Loucy (cell line): Measurements from ENCODE around the gene AFF1.

Experiments
- H2AFZ ChIP-seq: fragments of 200-600 bp; sonication (generic); 2 replicates; pipeline ENCODE4 v1.6.0; 2016; ENCODE audit warnings: antibody characterized with exemption, mild to moderate bottlenecking, low read length, moderate library complexity
- H3F3A ChIP-seq: fragments of 200-600 bp; 2 replicates; pipeline ENCODE4 v1.6.0; 2016; ENCODE audit warnings: antibody characterized with exemption, low read depth, mild to moderate bottlenecking
- H3K27me3 ChIP-seq: fragments of 200-600 bp; sonication (generic); 2 replicates; pipeline ENCODE4 v1.6.1; 2014; ENCODE audit warnings: low read length, mild to moderate bottlenecking; ENCODE audit not compliant: insufficient read depth, poor library complexity, severe bottlenecking
- H3K36me3 ChIP-seq: fragments of 200-600 bp; sonication (generic); 2 replicates; pipeline ENCODE4 v1.6.1; 2016; ENCODE audit warnings: low read length; ENCODE audit not compliant: insufficient read depth
- H3K4me1 ChIP-seq: fragments of 200-600 bp; sonication (generic); 2 replicates; pipeline ENCODE4 v1.5.1; 2014; ENCODE audit warnings: low read length, mild to moderate bottlenecking; ENCODE audit not compliant: insufficient read depth, poor library complexity, severe bottlenecking
- H3K4me2 ChIP-seq: fragments of 200-600 bp; sonication (generic); 2 replicates; pipeline ENCODE4 v1.6.0; 2014; ENCODE audit warnings: antibody characterized with exemption, low read length, low read depth, mild to moderate bottlenecking; ENCODE audit not compliant: poor library complexity, severe bottlenecking
- H3K4me3 ChIP-seq: fragments of 200-600 bp; sonication (generic); 2 replicates; pipeline ENCODE4 v1.5.1; 2014; ENCODE audit warnings: low read length, mild to moderate bottlenecking, mixed read lengths; ENCODE audit not compliant: poor library complexity, severe bottlenecking
- H3K79me2 ChIP-seq: fragments of 200-600 bp; sonication (generic); 2 replicates; pipeline ENCODE4 v1.6.1; 2014; ENCODE audit warnings: low read length; ENCODE audit not compliant: insufficient read depth
- H3K9ac ChIP-seq: fragments of 200-600 bp; sonication (generic); 2 replicates; pipeline ENCODE4 v1.6.0; 2014; ENCODE audit warnings: mild to moderate bottlenecking, low read depth, low read length, moderate library complexity; ENCODE audit not compliant: poor library complexity, severe bottlenecking
- H3K9me2 ChIP-seq: fragments of 200-600 bp; sonication (generic); replicated peaks from 2 replicates; pipeline ENCODE4 v1.6.1; 2016; ENCODE audit warnings: low read depth, low read length, mixed read lengths
- H3K9me3 ChIP-seq: fragments of 200-600 bp; sonication (generic); 2 replicates; pipeline ENCODE4 v1.6.1; 2014; ENCODE audit warnings: mild to moderate bottlenecking, antibody characterized with exemption, low read length, low read depth; ENCODE audit not compliant: insufficient read depth
- H4K20me1 ChIP-seq: fragments of 200-600 bp; sonication (generic); 2 replicates; pipeline ENCODE4 v1.6.0; 2014; ENCODE audit warnings: antibody characterized with exemption, low read length, mild to moderate bottlenecking; ENCODE audit not compliant: insufficient read depth, poor library complexity, severe bottlenecking
- EZH2phosphoT487 ChIP-seq: fragments of 200-600 bp; IDR thresholded peaks from 2 replicates; pipeline ENCODE4 v1.6.1; 2018; ENCODE audit warnings: antibody characterized with exemption, mild to moderate bottlenecking, moderate library complexity, borderline replicate concordance
- TF ChIP-seq, protein P1 (sequence below): fragments of 200-600 bp; sonication (generic); conservative IDR thresholded peaks from 2 replicates; pipeline ENCODE4 v1.5.1; 2014; ENCODE audit warnings: mild to moderate bottlenecking, antibody characterized with exemption, low read length

Gene AFF1

DNA sequence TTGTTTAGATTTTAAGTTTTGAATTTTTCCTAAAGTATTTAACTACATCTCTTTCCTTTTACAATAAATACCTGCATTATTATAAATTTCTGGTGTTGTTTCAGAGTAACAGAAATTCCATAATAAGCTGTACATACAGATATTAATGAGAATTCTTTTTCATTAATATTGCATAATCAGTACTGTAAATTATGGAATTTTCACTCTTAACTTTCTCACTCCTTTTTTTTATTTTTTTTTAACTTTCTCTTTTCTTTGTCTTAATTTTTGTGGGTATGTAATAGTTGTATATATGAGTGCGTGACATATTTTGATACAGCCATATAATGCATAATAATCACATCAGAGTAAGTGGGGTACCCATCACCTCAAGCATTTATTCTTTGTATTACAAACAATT lies 175.1 kb downstream of the AFF1 start:
- H3K9ac ChIP-seq, result no peak overlapping the region
- H3K4me1 ChIP-seq, result no peaks in the 10 kb centered on the region
- TF ChIP-seq, protein P1, sequence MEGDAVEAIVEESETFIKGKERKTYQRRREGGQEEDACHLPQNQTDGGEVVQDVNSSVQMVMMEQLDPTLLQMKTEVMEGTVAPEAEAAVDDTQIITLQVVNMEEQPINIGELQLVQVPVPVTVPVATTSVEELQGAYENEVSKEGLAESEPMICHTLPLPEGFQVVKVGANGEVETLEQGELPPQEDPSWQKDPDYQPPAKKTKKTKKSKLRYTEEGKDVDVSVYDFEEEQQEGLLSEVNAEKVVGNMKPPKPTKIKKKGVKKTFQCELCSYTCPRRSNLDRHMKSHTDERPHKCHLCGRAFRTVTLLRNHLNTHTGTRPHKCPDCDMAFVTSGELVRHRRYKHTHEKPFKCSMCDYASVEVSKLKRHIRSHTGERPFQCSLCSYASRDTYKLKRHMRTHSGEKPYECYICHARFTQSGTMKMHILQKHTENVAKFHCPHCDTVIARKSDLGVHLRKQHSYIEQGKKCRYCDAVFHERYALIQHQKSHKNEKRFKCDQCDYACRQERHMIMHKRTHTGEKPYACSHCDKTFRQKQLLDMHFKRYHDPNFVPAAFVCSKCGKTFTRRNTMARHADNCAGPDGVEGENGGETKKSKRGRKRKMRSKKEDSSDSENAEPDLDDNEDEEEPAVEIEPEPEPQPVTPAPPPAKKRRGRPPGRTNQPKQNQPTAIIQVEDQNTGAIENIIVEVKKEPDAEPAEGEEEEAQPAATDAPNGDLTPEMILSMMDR, result no peak
- no peak for TF ChIP-seq EZH2phosphoT487
- H3K36me3 ChIP-seq, result peaks cover 81% of the 10 kb centered on the region
- no peaks in the 10 kb centered on the region for H3K9me3 ChIP-seq
- H3K4me3 ChIP-seq, result no peak overlapping the region
- H3K9me2 ChIP-seq, result no peaks in the 10 kb centered on the region
- H3K27me3 ChIP-seq, result no peaks in the 10 kb centered on the region
- H2AFZ ChIP-seq, result no peak overlapping the region
- no peaks in the 10 kb centered on the region for H3F3A ChIP-seq
- H3K4me2 ChIP-seq, result no peak overlapping the region
- H3K79me2 ChIP-seq, result no peaks in the 10 kb centered on the region
- H4K20me1 ChIP-seq, result no peaks in the 10 kb centered on the region

DNA sequence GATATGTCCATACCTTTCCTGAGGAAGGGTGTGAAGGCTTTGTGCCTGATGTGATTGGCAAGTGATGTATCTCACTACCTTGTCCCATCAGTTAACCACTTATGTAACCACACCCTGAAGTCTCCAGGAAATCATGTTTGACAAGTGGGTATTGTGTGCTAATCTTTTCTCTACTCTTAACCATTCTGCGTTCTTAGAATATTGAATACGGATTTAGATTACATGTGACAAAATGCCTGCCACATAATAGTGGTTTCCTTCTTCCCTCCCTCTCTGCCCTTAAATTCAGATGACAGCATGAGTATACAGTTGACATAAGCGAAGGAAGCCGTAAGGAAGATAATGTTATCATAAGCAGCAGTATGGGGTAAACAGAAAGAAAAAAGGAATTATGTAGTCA lies 177.3 kb downstream of the AFF1 start:
- Histone ChIP-seq H3K4me3 (no peak overlapping the region), H3K79me2 (0 out of 2 replicates have a peak, but pooled peaks cover 3% of the 10 kb centered on the region), H3K27me3 (no peaks in the 10 kb centered on the region), H3K9me3 (no peaks in the 10 kb centered on the region), H3F3A (no peaks in the 10 kb centered on the region), H3K36me3 (peaks cover 88% of the 10 kb centered on the region; the same call in 1 of the 2 replicates), H3K9me2 (no peaks in the 10 kb centered on the region), H3K4me1 (no peaks in the 10 kb centered on the region), H3K9ac (no peak overlapping the region), H4K20me1 (no peaks in the 10 kb centered on the region), H2AFZ (no peak overlapping the region), H3K4me2 (no peak overlapping the region)
- TF ChIP-seq, protein P1, result no peak
- no peak for TF ChIP-seq EZH2phosphoT487

DNA sequence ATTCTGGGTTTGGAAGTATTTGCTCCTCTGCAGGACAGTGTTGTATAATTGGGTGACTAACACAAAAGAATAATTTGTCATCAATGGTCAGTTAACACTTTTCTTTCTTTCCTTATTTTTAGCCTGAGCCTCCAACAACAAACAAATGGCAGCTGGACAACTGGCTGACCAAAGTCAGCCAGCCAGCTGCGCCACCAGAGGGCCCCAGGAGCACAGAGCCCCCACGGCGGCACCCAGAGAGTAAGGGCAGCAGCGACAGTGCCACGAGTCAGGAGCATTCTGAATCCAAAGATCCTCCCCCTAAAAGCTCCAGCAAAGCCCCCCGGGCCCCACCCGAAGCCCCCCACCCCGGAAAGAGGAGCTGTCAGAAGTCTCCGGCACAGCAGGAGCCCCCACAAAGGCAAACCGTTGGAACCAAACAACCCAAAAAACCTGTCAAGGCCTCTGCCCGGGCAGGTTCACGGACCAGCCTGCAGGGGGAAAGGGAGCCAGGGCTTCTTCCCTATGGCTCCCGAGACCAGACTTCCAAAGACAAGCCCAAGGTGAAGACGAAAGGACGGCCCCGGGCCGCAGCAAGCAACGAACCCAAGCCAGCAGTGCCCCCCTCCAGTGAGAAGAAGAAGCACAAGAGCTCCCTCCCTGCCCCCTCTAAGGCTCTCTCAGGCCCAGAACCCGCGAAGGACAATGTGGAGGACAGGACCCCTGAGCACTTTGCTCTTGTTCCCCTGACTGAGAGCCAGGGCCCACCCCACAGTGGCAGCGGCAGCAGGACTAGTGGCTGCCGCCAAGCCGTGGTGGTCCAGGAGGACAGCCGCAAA lies 179.6 kb downstream of the AFF1 start:
- Histone ChIP-seq H3K9me3 (no peaks in the 10 kb centered on the region), H3K4me2 (no peak overlapping the region), H3K4me3 (no peak overlapping the region), H3K4me1 (peaks cover 5% of the 10 kb centered on the region), H3K36me3 (peaks cover 83% of the 10 kb centered on the region; the same call in 1 of the 2 replicates), H3K9ac (no peak overlapping the region), H3K79me2 (0 out of 2 replicates have a peak, but pooled peaks cover 3% of the 10 kb centered on the region), H3K27me3 (no peaks in the 10 kb centered on the region), H4K20me1 (no peaks in the 10 kb centered on the region), H2AFZ (no peak overlapping the region), H3F3A (no peaks in the 10 kb centered on the region), H3K9me2 (no peaks in the 10 kb centered on the region)
- TF ChIP-seq EZH2phosphoT487, result no peak
- TF ChIP-seq, protein P1, result peak; percentile 23; the same call in 1 of the 2 replicates
